HG03457 (cell line): ENCODE measurements around the gene PAXX.

Source experiments
- ATAC-seq: cut with Tn5 transposase; IDR thresholded peaks from one replicate; pipeline ENCODE4 v1.9.1; 2021; ENCODE audit warnings: moderate number of reproducible peaks; ENCODE audit not compliant: unreplicated experiment

Gene PAXX

GRCh38 chr9:136964833-136965422 is 27.3 kb upstream of the PAXX start:
- no peak for ATAC-seq

GRCh38 chr9:136965771-136966484 is 26.3 kb upstream of the PAXX start:
- ATAC-seq, result no peak

DNA sequence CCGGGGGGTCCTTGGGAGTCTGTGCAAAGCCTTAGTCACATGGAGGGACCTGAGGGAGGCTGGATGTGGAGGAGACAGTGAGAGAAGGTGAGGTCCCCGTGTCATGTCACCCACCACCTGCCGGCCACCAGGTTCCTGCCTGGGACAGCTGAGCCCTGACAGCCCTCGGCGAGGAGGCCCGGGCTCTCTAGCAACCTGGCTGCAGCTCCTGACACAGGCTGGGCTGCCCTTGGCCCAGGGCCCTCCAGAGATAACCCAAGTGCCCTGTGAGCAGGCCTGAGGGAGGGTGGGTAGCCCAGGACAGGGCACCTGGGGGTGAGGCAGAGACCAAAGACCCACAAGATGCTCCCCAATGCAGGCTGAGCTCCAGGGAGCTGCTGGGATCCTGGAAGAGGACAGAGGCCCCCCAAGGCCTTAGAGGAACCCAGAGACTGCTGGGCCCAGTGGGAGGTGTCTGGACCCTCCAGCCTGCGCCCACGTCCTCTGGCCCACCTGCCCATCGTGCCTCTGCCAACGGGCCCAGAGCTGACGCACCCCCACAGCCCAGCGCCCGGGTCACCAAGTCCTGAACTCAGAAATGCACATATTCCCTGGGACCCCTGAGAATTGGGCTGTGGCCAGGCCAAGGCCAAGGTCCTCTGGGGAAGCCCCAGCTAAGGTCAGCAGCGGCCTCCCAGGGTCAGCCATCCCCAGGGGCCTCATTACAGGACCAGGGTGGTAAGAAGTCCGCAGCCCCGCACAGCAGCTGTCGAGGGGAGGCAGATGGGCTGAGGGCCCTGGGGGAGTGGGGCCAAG is 23.7 kb upstream of the PAXX start:
- no peak for ATAC-seq

GRCh38 chr9:136969150-136969549 is 23.1 kb upstream of the PAXX start:
- ATAC-seq, result no peak

GRCh38 chr9:136969774-136970173 is 22.4 kb upstream of the PAXX start:
- no peak for ATAC-seq

DNA sequence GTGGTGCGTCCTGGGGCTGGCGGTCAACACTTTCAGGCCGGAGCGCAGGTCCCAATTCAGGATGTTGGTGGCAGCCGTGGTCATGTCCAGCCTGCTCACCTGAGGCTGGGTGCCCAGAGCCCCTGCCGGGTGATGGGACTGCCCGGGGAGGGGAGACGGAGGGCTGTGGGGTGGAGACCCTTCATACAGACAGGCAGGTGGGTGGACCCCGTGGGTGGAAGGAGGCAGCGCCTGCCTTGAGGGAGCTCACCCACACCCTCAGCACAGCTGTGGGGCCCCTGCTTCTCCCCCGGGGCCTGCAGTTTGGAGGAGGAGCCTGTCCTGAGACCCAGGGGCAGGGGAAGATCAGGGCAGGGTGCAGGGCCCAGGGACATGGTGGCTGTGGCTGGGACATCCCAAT is 21.9 kb upstream of the PAXX start:
- no peak for ATAC-seq

GRCh38 chr9:136971746-136972145 is 20.5 kb upstream of the PAXX start:
- ATAC-seq, result no peak

- no peak for ATAC-seq
Measured at GRCh38 chr9:136972335-136972734, 19.9 kb upstream of the PAXX start.

- no peak for ATAC-seq
Measured at GRCh38 chr9:136972743-136973142, 19.5 kb upstream of the PAXX start.

DNA sequence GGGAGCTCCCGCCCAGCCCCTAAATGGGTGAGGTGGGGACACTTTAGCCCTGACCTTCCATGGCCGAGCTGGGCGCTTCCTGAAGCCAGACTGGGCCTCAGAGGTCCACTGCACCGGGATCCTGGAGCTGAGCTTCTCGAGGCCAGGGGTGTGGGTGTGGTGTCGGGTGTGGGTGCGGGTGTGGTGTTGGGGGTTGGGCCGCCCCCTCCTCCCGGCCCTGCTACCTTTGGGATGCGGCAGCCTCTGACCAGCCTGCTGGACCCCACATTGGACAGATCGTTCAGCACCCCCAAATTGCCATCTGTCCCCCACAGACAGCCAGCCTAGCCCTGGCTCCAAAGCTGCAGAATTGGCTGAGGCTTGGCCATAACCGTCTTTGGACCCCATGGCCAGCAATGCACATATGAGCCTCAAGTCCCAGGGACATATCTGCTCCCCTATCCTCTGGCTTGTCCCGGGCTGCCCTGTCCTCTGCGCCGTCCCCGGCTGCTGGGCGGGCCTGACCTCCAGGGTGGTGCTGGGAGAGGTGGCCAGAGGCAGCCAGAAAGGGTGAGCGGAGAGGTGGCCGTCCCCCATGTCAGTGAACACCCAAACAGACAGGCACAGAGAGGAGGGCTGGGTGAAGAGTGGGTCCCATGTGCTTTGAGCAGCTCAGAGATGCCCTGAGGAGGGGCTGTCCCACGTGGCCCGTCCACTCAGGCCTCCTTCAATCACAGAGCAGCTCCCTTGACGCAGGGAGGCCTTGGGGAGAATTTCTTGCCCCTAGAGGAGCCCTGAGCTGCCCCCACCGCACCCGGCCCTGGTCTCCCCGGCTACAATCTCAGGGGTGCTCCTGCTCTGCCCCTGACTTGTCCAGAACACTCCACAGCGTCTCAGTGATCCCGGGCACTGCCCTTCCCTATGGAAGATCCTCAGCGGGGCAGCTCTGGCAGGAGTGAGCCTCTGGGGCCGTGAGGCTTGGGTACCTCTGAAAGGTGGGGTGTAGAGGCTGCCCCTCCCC is 18.3 kb upstream of the PAXX start:
- ATAC-seq, result no peak

GRCh38 chr9:136974817-136975535 is 17.2 kb upstream of the PAXX start:
- ATAC-seq, result no peak

DNA sequence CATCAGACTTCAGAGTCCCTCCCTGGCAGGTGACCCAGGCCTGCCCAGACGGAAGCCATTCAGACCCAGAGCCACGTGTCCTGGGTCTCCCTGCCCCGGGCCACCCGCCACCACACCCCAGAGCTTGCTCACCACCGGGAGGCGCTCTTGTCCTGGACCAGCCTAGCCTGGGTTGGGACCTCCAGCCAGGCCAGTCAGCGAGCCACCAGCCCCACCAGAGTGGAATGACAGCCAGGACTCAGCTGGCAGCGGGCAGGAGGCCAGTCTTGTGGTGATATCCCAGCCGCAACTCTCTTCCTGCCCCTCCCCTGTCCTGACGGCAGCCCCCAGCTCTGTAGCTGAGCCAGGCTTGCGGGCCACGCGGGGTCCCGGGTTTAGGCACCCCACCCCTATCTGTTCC is 16.6 kb upstream of the PAXX start:
- ATAC-seq, result no peak

DNA sequence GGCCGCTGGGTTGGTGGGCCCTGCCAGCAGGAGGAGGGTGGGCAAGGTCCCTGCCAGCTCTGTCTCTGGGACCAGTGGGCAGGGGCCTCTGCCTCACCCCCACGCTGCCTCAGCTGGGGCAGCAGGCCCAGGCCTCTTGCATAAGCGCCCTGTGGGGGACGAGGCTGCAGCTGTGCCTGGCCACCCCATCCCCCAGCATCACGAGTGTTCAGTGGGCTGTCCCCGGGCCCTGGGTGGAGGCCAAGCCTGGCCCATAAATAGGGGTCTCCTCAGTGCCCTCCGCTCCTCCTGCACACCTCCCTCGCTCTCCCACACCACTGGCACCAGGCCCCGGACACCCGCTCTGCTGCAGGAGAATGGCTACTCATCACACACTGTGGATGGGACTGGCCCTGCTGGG is 15.0 kb upstream of the PAXX start, which contains the start of gene PTGDS:
Gene PTGDS (plus strand): TSS at position 282 of the 400 bp plus-strand sequence. CDS start 75 bp downstream, at position 357.
- ATAC-seq, result no peak

GRCh38 chr9:136977649-136978072 is 14.6 kb upstream of the PAXX start:
- no peak for ATAC-seq

DNA sequence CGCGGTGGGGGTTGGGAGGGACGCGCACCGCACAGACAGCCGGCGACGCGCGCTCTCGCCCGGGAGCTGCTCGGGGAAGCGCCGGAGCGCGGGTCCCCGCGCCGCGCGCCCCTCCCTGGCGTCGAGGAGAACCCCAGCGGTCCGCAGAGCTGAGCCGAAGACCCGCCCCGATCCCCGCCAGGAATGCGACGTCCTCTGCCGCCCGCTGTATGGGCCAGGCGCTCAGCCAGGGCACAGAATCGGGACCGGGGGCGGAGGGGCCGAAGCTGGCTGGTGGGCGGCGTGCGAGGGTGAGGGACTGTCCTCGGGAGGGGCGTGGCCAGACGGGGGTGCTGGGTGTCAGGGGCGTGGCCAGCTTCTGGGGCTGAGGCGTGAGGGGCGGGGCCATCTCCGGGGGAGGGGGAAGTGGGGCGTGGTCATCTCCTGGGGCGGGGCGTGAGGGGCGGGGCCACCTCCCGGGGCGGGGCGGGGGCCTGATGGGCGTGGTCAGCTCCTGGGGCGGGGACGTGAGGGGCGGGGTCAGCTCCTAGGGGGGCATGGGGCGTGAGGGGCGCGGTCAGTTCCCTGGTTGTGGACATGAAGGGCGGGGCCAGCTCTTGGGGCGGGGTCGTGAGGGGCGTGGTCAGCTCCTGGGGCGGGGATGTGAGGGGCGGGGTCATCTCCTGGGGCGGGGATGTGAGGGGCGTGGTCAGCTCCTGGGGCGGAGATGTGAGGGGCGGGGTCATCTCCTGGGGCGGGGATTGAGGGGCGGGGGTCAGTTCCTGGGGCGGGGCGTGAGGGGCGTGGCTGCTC is 14.0 kb upstream of the PAXX start:
- no peak for ATAC-seq

GRCh38 chr9:136978865-136979544 is 13.2 kb upstream of the PAXX start:
- ATAC-seq, result no peak

- ATAC-seq, result no peak
Measured at GRCh38 chr9:136979769-136980587, 12.2 kb upstream of the PAXX start.
